DLD1 (cell line): Measurements from ENCODE around the gene PDLIM3.
"Not testable (repeated sequence)": the region's sequence is repeated elsewhere in the genome, so short reads cannot be mapped to it uniquely, and the experiment has no call there.

ENCODE experiments used
- in situ Hi-C: cut with HindIII; loops from 2 replicates; pipeline ENCODE4 v1.10.0; 2017; ENCODE audit warnings: low sequenced_read_pairs

PDLIM3 gene, protein sequence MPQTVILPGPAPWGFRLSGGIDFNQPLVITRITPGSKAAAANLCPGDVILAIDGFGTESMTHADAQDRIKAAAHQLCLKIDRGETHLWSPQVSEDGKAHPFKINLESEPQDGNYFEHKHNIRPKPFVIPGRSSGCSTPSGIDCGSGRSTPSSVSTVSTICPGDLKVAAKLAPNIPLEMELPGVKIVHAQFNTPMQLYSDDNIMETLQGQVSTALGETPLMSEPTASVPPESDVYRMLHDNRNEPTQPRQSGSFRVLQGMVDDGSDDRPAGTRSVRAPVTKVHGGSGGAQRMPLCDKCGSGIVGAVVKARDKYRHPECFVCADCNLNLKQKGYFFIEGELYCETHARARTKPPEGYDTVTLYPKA

GRCh38 chr4:185534866-185535611 lies at the start of gene PDLIM3:
Gene PDLIM3 (minus strand): TSS chr4:185535507. CDS start chr4:185535434, 73 bp downstream.
- in situ Hi-C loops, result no loop called here

DNA sequence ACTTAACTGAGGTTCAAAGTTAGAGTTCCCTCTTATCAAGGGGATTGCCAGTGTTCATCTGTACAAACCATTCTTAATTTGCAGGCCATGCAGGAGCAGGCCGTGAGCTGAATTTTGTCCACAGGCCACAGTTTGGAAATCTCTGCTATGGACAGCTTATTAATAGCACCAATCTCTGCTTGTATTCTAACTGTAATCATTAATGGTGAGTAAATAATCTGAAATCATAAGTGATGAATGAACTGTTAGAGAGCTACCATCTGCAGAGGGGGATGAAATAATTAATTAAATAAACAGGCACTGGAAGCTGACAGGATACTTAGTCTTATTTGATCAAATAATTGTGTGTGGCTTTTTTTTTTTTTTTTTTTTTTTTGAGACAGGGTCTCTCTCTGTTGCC lies 48.5 kb upstream of the PDLIM3 start:
- in situ Hi-C loops, result no loop called here

DNA sequence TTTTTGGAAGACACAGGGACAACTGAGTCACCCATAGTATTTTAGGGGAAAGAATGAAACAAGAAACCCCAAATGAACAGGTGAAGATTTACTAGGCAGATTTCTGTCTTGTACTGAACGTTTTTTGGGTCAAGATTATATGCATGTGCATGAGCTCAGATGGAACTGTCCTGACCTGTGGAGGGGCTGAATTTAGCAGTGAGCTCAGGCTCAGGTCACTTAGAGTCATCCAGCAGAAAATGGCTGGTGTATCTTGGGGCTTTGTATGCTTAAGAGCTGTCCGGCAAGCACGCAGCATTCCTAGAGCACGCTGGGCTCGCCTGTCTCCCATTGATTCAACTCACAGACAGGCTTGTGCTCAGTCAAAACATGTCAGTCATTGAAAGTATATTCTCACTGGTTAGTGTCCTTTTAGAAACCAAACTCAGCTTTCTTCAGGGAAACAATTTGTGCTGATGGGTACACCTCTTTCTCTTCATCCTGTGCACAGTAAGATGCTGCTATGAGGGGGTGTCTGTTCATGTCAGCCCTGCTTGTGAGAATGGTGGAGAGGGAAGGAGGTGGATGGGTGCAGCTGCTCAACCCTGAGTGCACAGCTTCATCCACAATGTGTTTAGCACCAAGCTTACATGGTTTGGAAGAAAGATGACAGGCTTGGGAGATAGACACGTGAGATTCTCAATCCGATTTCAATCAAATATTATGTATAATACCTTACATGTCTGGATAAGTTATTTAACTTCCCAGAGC lies 47.5 kb upstream of the PDLIM3 start:
- in situ Hi-C loops, result no loop called here

DNA sequence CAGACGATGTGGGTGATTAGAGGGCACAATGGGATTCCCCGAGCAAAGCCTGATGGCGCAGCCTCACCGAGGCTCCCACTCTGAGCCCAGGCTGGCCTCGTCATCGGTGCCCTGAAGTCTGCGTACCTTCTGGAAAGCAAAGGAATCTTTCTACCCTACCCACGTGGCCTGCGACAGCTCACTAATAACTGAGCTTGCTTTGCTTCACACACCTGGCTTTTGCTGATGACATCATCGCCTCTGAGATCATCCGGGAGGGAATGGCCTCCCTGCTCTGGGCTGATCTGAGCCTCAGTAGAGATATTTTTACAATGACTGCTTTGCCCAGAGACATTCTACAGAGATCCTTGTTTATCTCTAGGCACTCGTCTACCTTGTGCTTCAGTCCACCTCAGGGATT lies 45.4 kb upstream of the PDLIM3 start:
- in situ Hi-C loops, result no loop called here

GRCh38 chr4:185578284-185578683 lies 43.0 kb upstream of the PDLIM3 start:
- in situ Hi-C loops, result no loop called here

DNA sequence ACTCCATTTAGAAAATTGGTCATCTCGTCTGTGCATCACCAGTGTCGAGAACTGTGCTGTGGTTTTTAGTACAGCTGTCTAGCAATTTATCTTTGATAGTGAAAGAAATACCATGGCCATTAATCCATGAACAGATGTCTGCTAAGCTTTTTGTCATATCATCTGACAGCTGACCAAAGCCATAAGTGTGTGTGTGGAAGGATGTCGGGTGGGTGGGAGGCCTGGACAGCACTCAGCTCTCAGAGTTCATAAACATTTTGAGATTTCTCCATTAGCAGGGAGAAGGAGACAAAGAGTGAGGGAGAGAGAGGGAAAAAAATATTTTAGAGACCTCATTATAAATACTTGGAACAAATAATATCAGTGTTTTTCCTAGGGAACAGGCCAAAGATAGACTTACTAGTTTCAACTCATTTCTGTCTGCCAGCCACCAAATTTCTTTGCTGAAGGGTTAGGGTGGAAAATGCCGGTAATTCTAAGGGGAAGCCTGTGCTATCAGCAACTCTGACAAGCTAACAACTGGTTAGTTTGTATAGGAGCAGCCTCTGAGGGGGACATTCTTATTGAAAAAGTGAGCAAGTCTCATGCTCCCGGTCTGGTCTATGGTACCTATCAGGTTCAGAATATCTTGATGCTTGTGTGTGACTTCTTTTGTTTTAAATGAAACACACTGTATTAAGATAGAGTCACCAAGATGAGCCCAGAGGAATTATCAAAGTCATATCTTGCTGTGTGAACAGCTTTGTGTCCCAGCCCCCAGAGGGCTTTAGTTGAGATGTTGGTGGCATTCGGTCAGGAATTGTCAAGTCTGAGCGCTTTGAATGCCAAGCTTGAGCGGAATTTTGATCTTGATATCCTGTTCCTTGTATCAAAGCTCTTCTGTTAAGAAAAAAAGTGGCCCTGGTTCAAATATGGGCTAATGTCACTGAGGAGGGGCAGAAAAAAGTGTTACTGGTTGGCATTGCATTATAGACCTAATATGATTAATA lies 41.9 kb upstream of the PDLIM3 start:
- in situ Hi-C loops, result no loop called here

- in situ Hi-C loops, result no loop called here
Observed at GRCh38 chr4:185576314-185576961, 41.1 kb upstream of the PDLIM3 start.

GRCh38 chr4:185573651-185574199 lies 38.4 kb upstream of the PDLIM3 start:
- in situ Hi-C loops, result no loop called here

DNA sequence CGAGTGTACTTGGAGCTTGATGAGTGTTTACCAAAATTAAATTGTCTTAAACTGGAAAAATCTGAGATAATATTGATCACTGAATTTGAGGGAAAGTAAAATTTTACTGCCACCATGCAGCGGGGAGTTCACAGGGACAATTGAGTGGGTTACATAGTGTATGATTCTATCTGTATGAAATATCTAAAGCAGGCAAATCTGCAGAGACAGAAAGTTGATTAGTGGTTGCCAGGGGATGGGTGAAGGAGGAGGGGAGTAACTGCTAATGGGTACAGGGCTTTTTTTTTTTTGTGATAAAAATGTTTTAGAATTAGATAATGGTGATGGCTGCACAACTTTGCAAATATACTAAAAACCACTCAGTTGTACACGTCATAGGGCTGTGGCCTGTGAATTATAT lies 35.4 kb upstream of the PDLIM3 start:
- in situ Hi-C loops, result no loop called here

- in situ Hi-C loops, result no loop called here
Observed at GRCh38 chr4:185567381-185568376, 32.4 kb upstream of the PDLIM3 start.

DNA sequence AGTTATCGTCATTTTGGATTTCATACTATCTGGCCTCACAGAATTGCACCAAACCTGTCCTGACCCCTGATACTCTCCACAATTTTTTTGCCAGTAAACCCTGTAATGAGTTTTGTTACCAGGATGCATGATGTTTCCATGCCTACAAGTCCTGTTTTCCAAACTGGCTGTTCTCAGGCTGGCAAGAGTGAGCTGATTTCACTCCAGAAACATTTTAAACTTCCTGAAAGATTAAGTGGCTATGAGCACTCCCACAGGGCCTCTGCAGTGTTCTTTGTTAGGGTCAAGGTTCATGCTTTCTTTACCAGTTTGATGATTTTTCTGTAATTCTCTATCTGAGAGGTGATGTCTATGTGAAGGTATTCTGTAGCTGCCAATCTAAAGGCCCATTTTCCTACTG lies 31.7 kb upstream of the PDLIM3 start:
- in situ Hi-C loops, result no loop called here

DNA sequence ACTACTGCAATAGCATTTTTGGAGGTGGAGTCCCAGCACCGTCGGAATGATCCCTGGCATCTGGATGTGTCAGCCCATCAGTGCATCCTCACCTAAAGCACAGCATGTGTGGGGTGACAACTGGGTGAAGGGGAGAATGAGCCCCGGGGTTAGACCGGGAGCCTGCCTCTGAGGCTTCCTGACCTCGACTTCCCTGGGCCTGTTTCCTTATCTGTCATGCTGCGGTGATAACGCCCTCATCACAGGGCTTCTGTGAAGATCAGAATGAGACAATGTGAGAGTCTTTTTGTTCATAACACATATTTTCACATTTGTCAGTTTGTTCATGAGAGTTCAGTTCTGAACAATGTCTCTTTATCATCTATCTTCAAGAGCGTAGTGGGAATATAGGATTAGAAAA lies 31.1 kb upstream of the PDLIM3 start:
- in situ Hi-C loops, result no loop called here

GRCh38 chr4:185565696-185566095 lies 30.4 kb upstream of the PDLIM3 start:
- in situ Hi-C loops, result no loop called here

GRCh38 chr4:185564349-185564748 lies 29.0 kb upstream of the PDLIM3 start:
- in situ Hi-C loops, result no loop called here

- in situ Hi-C loops, result no loop called here
Observed at GRCh38 chr4:185562531-185562930, 27.2 kb upstream of the PDLIM3 start.

GRCh38 chr4:185560316-185560715 lies 25.0 kb upstream of the PDLIM3 start:
- in situ Hi-C loops, result no loop called here

DNA sequence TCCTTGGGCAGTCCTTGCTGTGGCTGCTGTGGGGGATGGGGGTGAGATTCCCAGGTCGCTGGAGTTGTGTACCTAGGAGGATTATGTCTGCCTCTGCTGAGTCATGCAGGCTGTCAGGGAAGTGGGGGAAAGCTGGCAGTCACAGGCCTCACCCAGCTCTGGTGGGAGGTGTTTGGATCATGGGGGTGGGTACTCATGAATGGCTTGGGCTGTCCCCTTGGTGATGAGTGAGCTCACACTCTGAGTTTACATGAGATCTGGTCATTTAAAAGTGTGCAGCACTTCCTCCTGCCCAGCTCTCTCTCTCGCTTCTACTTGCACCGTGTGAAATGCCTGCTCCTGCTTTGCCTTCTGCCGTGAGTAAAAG lies 24.6 kb upstream of the PDLIM3 start:
- in situ Hi-C loops, result no loop called here

GRCh38 chr4:185559251-185559914 lies 24.1 kb upstream of the PDLIM3 start:
- in situ Hi-C loops, result not testable (repeated sequence)
